ENCODE results near the gene CDC42BPB.
A peak's percentile ranks its signal among the peaks of the same experiment; 100 is the strongest.

The CDC42BPB gene

GRCh38 chr14:102933618-102934231 lies 123.6 kb downstream of the CDC42BPB start:
- no peak for DNase-seq (ENCODE audit: low read depth in 2 of 2)
- TF ChIP-seq, protein P1, sequence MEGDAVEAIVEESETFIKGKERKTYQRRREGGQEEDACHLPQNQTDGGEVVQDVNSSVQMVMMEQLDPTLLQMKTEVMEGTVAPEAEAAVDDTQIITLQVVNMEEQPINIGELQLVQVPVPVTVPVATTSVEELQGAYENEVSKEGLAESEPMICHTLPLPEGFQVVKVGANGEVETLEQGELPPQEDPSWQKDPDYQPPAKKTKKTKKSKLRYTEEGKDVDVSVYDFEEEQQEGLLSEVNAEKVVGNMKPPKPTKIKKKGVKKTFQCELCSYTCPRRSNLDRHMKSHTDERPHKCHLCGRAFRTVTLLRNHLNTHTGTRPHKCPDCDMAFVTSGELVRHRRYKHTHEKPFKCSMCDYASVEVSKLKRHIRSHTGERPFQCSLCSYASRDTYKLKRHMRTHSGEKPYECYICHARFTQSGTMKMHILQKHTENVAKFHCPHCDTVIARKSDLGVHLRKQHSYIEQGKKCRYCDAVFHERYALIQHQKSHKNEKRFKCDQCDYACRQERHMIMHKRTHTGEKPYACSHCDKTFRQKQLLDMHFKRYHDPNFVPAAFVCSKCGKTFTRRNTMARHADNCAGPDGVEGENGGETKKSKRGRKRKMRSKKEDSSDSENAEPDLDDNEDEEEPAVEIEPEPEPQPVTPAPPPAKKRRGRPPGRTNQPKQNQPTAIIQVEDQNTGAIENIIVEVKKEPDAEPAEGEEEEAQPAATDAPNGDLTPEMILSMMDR (IDR thresholded peaks at IDR 0.05; ENCODE audit: low read depth, low read length) = no peak

DNA sequence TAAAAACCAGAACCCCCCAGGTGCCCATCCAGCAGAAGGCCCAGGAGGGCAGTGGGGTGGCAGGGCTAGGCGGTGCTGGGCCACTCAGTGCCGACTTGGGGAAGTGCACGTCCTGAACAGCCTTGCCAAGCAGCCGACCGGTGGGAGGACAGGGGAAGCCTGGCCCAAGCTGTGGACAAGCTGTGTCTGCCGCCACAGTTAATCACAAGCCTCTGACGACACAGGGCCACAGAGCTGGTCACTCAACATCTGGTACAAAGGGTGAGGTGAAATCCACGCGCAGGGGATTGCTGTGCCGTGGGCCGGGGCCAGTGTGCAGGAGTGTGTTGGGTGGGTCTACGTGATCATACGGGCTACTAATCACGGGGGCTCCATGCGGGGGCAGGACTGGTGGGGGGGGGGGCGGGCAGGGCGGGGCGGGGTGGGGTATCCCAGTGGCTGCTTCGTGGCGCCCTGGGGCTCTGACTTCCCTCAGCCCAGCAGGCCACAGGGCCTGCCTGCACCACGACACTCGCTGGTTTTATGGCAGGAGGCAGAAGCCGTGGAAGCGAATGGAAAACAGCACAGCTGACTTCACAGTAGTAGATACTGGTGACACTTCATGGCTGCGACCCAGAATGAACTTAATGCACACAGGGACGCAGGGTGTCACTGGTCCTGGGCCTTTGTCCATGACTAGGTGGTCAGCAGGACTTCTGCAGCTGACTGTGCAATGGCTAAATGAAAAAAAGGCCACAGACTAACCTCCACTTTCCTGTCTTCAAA lies 124.7 kb downstream of the CDC42BPB start:
- no peak overlapping the region for H3K4me3 ChIP-seq (replicated peaks in 1 of 2; ENCODE audit: low read depth in 2 of 2, low read length in 2 of 2)
- TF ChIP-seq, protein P1 (IDR thresholded peaks at IDR 0.05; ENCODE audit: low read depth, low read length) = no peak

More at GRCh38 chr14:102933618-102934231, 123.6 kb downstream of the CDC42BPB start:
- H3K4me3 ChIP-seq (replicated peaks in 1 of 2; ENCODE audit: low read depth in 2 of 2, low read length in 2 of 2) = no peak overlapping the region

DNA sequence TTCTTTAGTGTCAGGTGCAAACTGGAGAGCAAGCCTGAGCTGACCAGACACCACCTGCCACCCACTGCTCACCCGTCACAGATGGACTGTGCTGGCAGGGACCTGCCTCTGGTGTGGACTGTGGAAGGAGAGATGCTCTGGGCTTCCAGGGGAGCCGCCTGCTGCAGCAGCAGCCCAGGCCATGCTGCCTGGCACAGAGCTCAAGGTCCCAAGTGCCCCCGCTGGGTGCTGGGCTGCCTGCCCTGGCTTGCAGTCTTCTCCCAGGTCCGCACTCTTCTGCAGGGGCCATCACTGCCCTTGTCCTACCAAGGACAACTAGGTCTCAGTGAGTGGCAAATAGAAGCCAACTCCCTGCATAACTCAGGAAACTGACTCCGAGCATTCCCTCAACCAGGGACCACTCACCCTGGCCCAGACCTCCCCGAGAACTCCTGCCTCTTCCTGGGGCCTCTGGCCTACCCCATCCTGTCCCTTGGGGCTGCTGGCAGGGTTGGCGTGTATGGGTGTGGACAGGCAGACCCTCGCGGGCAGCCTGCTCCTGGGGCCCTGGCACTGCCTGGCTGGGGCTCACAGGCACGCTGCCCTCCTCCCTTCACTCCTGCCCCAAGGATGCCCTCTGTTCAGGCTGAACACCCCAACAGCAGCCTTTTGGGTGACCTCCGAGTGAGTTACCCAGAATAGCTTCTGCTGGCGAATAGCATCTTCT lies 125.6 kb downstream of the CDC42BPB start:
- DNase-seq (ENCODE audit: low read depth in 2 of 2) = no peak
- no peak overlapping the region for H3K4me3 ChIP-seq (replicated peaks in 1 of 2; ENCODE audit: low read depth in 2 of 2, low read length in 2 of 2)
- TF ChIP-seq, protein P1 (IDR thresholded peaks at IDR 0.05; ENCODE audit: low read depth, low read length) = no peak

More for the DNA sequence above, 124.7 kb downstream of the CDC42BPB start:
- no peak for DNase-seq (ENCODE audit: low read depth in 2 of 2)

- peak in 1 of 2 donors; percentile 42 for DNase-seq (ENCODE audit: low read depth in 2 of 2)
- H3K4me3 ChIP-seq (replicated peaks in 1 of 2; ENCODE audit: low read depth in 2 of 2, low read length in 2 of 2) = no peak overlapping the region
- TF ChIP-seq, protein P1 (IDR thresholded peaks at IDR 0.05; ENCODE audit: low read depth, low read length) = no peak
These were observed 126.4 kb downstream of the CDC42BPB start for GRCh38 chr14:102930753-102931579.

DNA sequence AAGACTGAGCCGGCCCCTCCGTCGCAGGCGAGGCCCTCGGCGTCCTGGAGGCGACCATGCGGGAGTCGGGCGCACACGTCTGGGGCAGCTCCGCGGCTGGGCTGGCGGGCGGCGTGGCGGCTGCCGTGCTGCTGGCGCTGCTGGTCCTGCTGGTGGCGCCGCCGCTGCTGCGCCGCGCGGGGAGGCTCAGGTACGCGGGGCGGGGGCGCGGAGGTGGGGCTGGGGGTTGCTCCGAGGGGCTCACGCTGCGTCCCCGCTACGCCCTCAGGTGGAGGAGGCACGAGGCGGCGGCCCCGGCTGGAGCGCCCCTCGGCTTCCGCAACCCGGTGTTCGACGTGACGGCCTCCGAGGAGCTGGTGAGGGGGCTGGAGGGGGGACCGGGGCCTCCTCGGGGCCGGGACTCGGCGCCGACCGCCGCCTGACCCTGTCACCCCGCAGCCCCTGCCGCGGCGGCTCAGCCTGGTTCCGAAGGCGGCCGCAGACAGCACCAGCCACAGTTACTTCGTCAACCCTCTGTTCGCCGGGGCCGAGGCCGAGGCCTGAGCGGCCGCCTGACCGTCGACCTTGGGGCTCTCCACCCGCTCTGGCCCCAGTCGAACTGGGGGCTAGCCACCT lies 127.1 kb downstream of the CDC42BPB start:
- DNase-seq (ENCODE audit: low read depth in 2 of 2) = no peak

More for the DNA sequence above, 127.1 kb downstream of the CDC42BPB start:
- TF ChIP-seq, protein P1 (IDR thresholded peaks at IDR 0.05; ENCODE audit: low read depth, low read length) = no peak
- H3K4me3 ChIP-seq (replicated peaks in 1 of 2; ENCODE audit: low read depth in 2 of 2, low read length in 2 of 2) = no peak overlapping the region

Measured in cardiac fibroblast (primary cell).